DOHH2 (cell line): Measurements from ENCODE around the gene ZBTB18.

Experiments used
- H3F3A ChIP-seq: fragments of 200-600 bp; sonication (generic), shearing (Covaris generic); 2 replicates; pipeline ENCODE4 v1.6.0; 2016; ENCODE audit warnings: antibody characterized with exemption, mild to moderate bottlenecking; ENCODE audit not compliant: control insufficient read depth, insufficient read depth
- H3K27ac ChIP-seq: fragments of 200-600 bp; sonication (generic); 2 replicates; pipeline ENCODE4 v1.5.1; 2014; ENCODE audit warnings: low read depth, mild to moderate bottlenecking, low read length, moderate library complexity
- H3K27me3 ChIP-seq: fragments of 200-600 bp; sonication (generic); 2 replicates; pipeline ENCODE4 v1.6.1; 2014; ENCODE audit warnings: mild to moderate bottlenecking, low read length, mixed read lengths; ENCODE audit not compliant: control insufficient read depth
- H3K36me3 ChIP-seq: fragments of 200-600 bp; sonication (generic); 2 replicates; pipeline ENCODE4 v1.6.1; 2014; ENCODE audit warnings: mild to moderate bottlenecking, low read length, moderate library complexity, mixed read lengths; ENCODE audit not compliant: control insufficient read depth
- H3K4me1 ChIP-seq: fragments of 200-600 bp; sonication (generic); 2 replicates; pipeline ENCODE4 v1.6.1; 2014; ENCODE audit warnings: mild to moderate bottlenecking, low read length, mixed read lengths; ENCODE audit not compliant: control insufficient read depth
- H3K4me2 ChIP-seq: fragments of 200-600 bp; sonication (generic); 2 replicates; pipeline ENCODE4 v1.6.0; 2014; ENCODE audit warnings: mild to moderate bottlenecking, low read length, moderate library complexity
- H3K4me3 ChIP-seq: fragments of 200-600 bp; sonication (generic); 2 replicates; pipeline ENCODE4 v1.5.1; 2014; ENCODE audit warnings: mild to moderate bottlenecking, low read length, mixed read lengths
- H3K79me2 ChIP-seq: fragments of 200-600 bp; sonication (generic); 2 replicates; pipeline ENCODE4 v1.6.1; 2014; ENCODE audit warnings: mild to moderate bottlenecking, low read length, mixed read lengths; ENCODE audit not compliant: control insufficient read depth
- H3K9me2 ChIP-seq: fragments of 200-600 bp; sonication (generic); replicated peaks from 2 replicates; pipeline ENCODE4 v1.6.1; 2014; ENCODE audit warnings: mild to moderate bottlenecking, low read length, mixed read lengths; ENCODE audit not compliant: control insufficient read depth
- H3K9me3 ChIP-seq: fragments of 200-600 bp; sonication (generic); 2 replicates; pipeline ENCODE4 v1.6.1; 2014; ENCODE audit warnings: antibody characterized with exemption, low read length, mixed read lengths; ENCODE audit not compliant: control insufficient read depth, insufficient read depth
- H4K20me1 ChIP-seq: fragments of 200-600 bp; sonication (generic); 2 replicates; pipeline ENCODE4 v1.6.0; 2014; ENCODE audit warnings: low read depth, mild to moderate bottlenecking, antibody characterized with exemption, low read length, moderate library complexity; ENCODE audit not compliant: control insufficient read depth, insufficient read depth
- CTCF ChIP-seq: fragments of 200-600 bp; sonication (generic); IDR thresholded peaks from one replicate; pipeline ENCODE4 v1.5.1; 2014; ENCODE audit warnings: antibody characterized with exemption, mild to moderate bottlenecking, low read depth, low read length; ENCODE audit not compliant: poor library complexity, severe bottlenecking
- EZH2phosphoT487 ChIP-seq: fragments of 200-600 bp; sonication (generic); IDR thresholded peaks from 2 replicates; pipeline ENCODE4 v1.6.1; 2017; ENCODE audit warnings: borderline replicate concordance, mild to moderate bottlenecking, antibody characterized with exemption, low read length, moderate library complexity, mixed read lengths

ZBTB18 gene

GRCh38 chr1:244100704-244101453, 49.8 kb downstream of the ZBTB18 start:
- no peaks in the 10 kb centered on the region for H3K36me3 ChIP-seq
- H3K4me1 ChIP-seq, result peaks cover 5% of the 10 kb centered on the region
- TF ChIP-seq EZH2phosphoT487 (no peak), CTCF (no peak)
- H3F3A ChIP-seq, result no peaks in the 10 kb centered on the region
- no peak overlapping the region for H3K4me2 ChIP-seq
- H3K27ac ChIP-seq, result no peak overlapping the region
- peaks cover 11% of the 10 kb centered on the region; the same call in 1 of the 2 replicates for H3K27me3 ChIP-seq
- no peak overlapping the region for H3K4me3 ChIP-seq
- H3K9me2 ChIP-seq, result no peaks in the 10 kb centered on the region
- no peaks in the 10 kb centered on the region for H3K9me3 ChIP-seq
- H3K79me2 ChIP-seq, result no peaks in the 10 kb centered on the region
- H4K20me1 ChIP-seq, result no peaks in the 10 kb centered on the region

GRCh38 chr1:244102046-244102445, 51.0 kb downstream of the ZBTB18 start:
- Histone ChIP-seq H3K4me3 (no peak overlapping the region), H3K79me2 (no peaks in the 10 kb centered on the region), H3K27ac (no peak overlapping the region), H3F3A (no peaks in the 10 kb centered on the region), H3K4me2 (no peak overlapping the region), H3K9me2 (no peaks in the 10 kb centered on the region), H3K4me1 (peaks cover 5% of the 10 kb centered on the region), H3K9me3 (no peaks in the 10 kb centered on the region), H4K20me1 (no peaks in the 10 kb centered on the region), H3K36me3 (no peaks in the 10 kb centered on the region), H3K27me3 (peaks cover 11% of the 10 kb centered on the region; the same call in 1 of the 2 replicates)
- TF ChIP-seq EZH2phosphoT487 (no peak), CTCF (no peak)

- no peaks in the 10 kb centered on the region for H3K36me3 ChIP-seq
- no peaks in the 10 kb centered on the region for H3F3A ChIP-seq
- H4K20me1 ChIP-seq, result no peaks in the 10 kb centered on the region
- no peaks in the 10 kb centered on the region for H3K9me2 ChIP-seq
- H3K4me1 ChIP-seq, result peaks cover 5% of the 10 kb centered on the region
- H3K4me3 ChIP-seq, result no peak overlapping the region
- H3K9me3 ChIP-seq, result no peaks in the 10 kb centered on the region
- peaks cover 11% of the 10 kb centered on the region; the same call in 1 of the 2 replicates for H3K27me3 ChIP-seq
- no peak overlapping the region for H3K27ac ChIP-seq
- H3K4me2 ChIP-seq, result no peak overlapping the region
- TF ChIP-seq CTCF (no peak), EZH2phosphoT487 (no peak)
- H3K79me2 ChIP-seq, result no peaks in the 10 kb centered on the region
These were observed 51.4 kb downstream of the ZBTB18 start for GRCh38 chr1:244102468-244102867.
